Stimulated activated CD4-positive, alpha-beta T cell treated with anti-CD3 and anti-CD28 coated beads, Interleukin-12 subunit alpha, Interleukin-12 subunit beta, amount 100 ng/mL, for 4 hours (primary cell): ENCODE results near the gene CYB561.

ENCODE experiments used
- DNase-seq: peaks from one replicate; pipeline ENCODE4 v3.0.0-alpha.2; 2020

Gene CYB561

GRCh38 chr17:63405741-63406261 is 40.3 kb downstream of the CYB561 start:
- no peak for DNase-seq

GRCh38 chr17:63405020-63405419 is 41.1 kb downstream of the CYB561 start:
- no peak for DNase-seq

- no peak for DNase-seq
Observed at GRCh38 chr17:63402431-63403212, 43.5 kb downstream of the CYB561 start.

GRCh38 chr17:63399856-63400255 is 46.2 kb downstream of the CYB561 start:
- no peak for DNase-seq

GRCh38 chr17:63399316-63399715 is 46.8 kb downstream of the CYB561 start:
- DNase-seq, result no peak

GRCh38 chr17:63398680-63399079 is 47.4 kb downstream of the CYB561 start:
- DNase-seq, result no peak

- no peak for DNase-seq
Observed at GRCh38 chr17:63395075-63395805, 50.9 kb downstream of the CYB561 start.

- DNase-seq, result no peak
Observed at GRCh38 chr17:63390090-63390489, 56.0 kb downstream of the CYB561 start.

- no peak for DNase-seq
Observed at GRCh38 chr17:63387656-63388340, 58.3 kb downstream of the CYB561 start.

GRCh38 chr17:63382826-63383225 is 63.3 kb downstream of the CYB561 start:
- no peak for DNase-seq
